NB4 (cell line): Measurements from ENCODE around the gene NELL1.
A peak's percentile ranks its signal among the peaks of the same experiment; 100 is the strongest.

Source experiments
- DNase-seq: peaks from one replicate; pipeline ENCODE4 v3.0.0; 2010; ENCODE audit warnings: low read depth
- H3K4me3 ChIP-seq: one replicate; pipeline ENCODE4 v1.5.1; 2011; ENCODE audit warnings: mild to moderate bottlenecking, low read depth, low read length, moderate library complexity
- MYC ChIP-seq: IDR thresholded peaks from 2 replicates; pipeline ENCODE4 v1.6.1; 2011; ENCODE audit warnings: low read depth, low read length
- POLR2A ChIP-seq: IDR thresholded peaks from 2 replicates; pipeline ENCODE4 v1.6.1; 2011; ENCODE audit warnings: mild to moderate bottlenecking; ENCODE audit not compliant: insufficient read length; ENCODE audit errors: extremely low read depth
- TF ChIP-seq, protein P1 (sequence below): IDR thresholded peaks from 2 replicates; pipeline ENCODE4 v1.6.1; 2011; ENCODE audit warnings: low read depth, low read length
- TF ChIP-seq, protein P2 (sequence below): IDR thresholded peaks from one replicate; pipeline ENCODE4 v1.5.1; 2012; ENCODE audit warnings: low read depth, low read length

Gene NELL1

DNA sequence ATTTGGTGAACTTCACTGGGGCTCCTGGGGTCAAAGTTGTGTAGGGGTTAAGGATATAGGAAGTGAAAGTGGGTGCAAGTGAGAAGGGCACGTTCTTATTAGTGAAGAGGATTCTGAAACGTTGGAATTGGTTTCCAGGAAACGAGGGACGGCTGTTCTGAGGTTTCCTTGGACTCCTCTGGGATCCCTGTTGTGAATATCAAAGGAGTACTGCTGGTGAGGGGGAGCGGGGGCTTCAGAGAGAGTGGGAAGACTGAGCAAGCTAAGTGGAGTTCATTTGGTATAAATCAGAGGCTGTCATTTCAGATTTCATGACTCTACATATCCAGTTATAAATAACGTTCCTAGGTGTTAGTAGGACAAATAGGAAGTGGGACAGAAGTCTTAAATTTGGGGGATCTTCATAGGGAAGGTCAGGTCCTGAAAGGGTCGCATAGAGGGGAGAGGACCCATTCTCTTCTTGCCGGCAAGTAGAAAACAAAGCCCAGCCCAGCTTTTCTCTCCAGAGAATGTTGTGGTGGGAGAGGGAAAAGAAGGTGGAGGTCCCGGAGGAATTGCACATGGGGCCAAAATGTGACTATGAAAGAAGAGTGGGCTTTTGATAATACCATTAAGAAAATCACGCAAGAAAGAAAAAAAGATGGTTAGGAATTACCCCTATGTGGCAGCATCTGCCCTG lies 1.1 kb upstream of the NELL1 start:
- DNase-seq, result no peak
- TF ChIP-seq, protein P1, sequence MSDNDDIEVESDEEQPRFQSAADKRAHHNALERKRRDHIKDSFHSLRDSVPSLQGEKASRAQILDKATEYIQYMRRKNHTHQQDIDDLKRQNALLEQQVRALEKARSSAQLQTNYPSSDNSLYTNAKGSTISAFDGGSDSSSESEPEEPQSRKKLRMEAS, result no peak
- TF ChIP-seq MYC, result no peak
- TF ChIP-seq, protein P2, sequence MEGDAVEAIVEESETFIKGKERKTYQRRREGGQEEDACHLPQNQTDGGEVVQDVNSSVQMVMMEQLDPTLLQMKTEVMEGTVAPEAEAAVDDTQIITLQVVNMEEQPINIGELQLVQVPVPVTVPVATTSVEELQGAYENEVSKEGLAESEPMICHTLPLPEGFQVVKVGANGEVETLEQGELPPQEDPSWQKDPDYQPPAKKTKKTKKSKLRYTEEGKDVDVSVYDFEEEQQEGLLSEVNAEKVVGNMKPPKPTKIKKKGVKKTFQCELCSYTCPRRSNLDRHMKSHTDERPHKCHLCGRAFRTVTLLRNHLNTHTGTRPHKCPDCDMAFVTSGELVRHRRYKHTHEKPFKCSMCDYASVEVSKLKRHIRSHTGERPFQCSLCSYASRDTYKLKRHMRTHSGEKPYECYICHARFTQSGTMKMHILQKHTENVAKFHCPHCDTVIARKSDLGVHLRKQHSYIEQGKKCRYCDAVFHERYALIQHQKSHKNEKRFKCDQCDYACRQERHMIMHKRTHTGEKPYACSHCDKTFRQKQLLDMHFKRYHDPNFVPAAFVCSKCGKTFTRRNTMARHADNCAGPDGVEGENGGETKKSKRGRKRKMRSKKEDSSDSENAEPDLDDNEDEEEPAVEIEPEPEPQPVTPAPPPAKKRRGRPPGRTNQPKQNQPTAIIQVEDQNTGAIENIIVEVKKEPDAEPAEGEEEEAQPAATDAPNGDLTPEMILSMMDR, result no peak
- TF ChIP-seq POLR2A, result no peak
- H3K4me3 ChIP-seq, result no peak overlapping the region

DNA sequence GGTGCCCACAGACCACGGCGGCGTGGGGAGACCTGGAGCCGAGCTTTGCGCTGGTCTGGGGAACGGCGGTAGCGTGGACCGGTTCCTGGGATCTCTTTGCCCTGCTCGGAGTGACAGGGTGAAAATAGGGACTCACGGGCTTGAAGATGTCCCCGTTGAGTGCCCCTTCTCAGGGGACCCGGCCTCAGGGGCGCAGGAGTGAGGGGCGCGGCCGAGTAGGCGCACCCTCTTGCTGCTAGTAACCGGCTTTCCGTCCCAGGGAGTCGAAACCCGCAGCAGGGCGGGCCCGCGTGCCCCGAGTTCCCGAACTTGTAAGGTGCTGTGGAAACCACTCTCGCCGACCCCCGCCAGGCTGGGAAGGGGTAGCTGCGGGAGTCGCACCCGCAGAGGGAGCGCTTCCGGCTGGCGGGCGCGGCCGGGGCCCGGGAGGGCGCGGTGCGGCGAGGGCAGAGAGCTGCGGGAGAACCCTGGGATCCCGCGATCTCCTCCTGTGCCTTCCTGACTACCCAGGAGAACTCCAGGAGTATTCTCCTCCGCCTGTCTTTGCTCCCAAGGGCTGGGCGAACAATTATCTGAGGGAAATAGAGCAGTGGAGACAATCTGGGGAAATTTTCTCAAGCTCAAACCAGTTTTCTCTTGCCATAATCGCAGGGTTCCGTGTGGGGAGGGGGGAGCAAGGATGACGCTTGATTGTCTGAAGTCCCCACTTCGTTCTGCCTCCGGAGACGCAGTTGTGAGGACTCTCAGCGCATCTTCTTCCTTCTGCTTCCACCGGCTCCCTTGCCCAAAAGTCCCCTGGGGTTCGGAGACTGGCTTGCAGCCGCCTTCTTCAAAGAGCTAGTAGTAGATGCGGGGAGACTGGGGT lies 666 bp downstream of the NELL1 start:
- TF ChIP-seq MYC, result no peak
- TF ChIP-seq, protein P1, result no peak
- TF ChIP-seq, protein P2, result no peak
- TF ChIP-seq POLR2A, result no peak
- no peak for DNase-seq
- no peak overlapping the region for H3K4me3 ChIP-seq

DNA sequence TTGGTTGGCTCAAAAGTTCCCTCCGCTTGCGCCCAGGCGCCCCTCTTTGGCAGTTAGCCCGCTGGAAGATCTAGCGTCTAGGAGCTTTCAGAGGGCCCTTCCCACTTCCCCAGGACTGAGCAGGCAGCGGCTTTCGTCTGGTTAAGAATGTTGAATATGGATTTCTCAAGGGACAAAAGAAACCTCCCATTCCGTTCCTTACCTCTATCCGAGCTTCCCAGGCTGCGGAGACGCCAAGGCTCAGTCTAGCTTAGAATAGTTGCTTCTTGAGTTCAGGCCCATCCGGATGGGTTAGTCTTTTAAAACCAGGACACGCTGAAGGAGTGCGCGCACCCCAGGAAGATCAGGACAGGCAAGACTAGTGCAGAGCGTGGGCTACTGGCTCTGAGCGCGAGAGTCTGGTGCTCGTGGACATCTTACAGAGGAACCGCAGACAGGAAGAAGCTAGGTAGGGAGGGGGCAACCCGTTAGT lies 1.6 kb downstream of the NELL1 start:
- TF ChIP-seq, protein P1, result no peak
- TF ChIP-seq MYC (no peak), POLR2A (no peak)
- TF ChIP-seq, protein P2, result no peak
- DNase-seq, result peak; percentile 1
- H3K4me3 ChIP-seq, result no peak overlapping the region

DNA sequence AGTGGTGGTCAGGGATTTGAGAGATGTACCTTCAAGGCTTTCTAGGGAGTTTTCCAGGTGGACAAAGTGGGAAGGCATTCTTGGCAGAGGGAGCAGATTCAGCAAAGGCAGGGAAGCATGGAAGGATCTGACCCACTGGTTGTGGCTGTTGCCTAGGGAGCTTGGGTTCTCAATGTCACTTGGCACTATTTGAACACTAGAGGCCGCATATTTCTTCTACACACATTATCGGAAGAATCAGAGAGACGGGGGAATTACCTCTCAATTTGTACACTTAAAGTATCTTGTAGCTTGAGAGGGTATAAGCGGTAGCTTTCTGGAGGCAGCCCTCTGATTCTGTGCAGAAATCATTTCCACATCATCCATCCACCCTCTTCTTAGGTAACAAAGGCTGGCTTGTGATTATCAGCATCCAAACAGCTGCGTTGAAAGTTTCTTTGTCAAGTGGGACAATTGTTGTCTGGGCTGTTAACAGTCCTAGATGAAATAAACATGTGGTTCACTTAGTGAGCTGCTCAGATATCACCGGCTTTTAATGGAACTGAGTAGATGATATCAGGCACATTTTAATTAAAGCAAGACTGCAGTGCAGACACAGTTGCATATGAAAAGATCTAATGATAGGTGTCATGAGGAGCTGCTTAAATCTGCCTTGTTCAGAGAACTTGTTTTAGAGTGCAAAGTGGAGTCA lies 2.6 kb downstream of the NELL1 start:
- TF ChIP-seq, protein P2, result peak; percentile 24
- no peak for TF ChIP-seq MYC
- no peak overlapping the region for H3K4me3 ChIP-seq
- peak; percentile 12 for DNase-seq

DNA sequence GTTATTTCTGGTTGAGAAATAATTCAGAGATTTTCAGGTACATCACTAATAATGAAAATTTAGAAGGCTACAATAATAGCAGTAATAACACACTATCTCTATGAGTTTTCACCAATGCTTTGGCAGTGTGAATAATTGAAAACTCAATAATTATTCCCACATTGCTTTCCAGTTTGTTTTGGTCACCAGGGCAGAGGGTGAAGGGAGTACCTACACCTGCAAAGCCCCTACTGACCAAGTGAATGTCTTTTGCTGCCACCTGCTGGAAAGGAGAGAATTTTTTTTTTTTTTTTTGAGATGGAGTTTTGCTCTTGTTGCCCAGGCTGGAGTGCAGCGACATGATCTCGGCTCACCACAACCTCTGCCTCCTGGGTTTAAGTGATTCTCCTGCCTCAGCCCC lies 3.2 kb downstream of the NELL1 start:
- TF ChIP-seq, protein P2, result peak; percentile 12
- TF ChIP-seq POLR2A, result no peak
- DNase-seq, result peak; percentile 2
- no peak overlapping the region for H3K4me3 ChIP-seq
